Activated T-cell treated with anti-CD3 and anti-CD28 coated beads for 24 hours (primary cell): ENCODE results near the gene MYO7A.

Source experiments
- DNase-seq: peaks from one replicate; pipeline ENCODE4 v3.0.0-alpha.2; 2020; ENCODE audit warnings: low read depth

MYO7A gene

GRCh38 chr11:77127920-77128691 is at the start of gene MYO7A:
Gene MYO7A, plus strand, starts transcription at chr11:77128246. Its CDS starts 2,389 bp downstream, at chr11:77130635.
- no peak for DNase-seq

- no peak for DNase-seq
Observed at GRCh38 chr11:77079666-77080065, 48.4 kb upstream of the MYO7A start.

GRCh38 chr11:77080643-77081210 is 47.3 kb upstream of the MYO7A start:
- no peak for DNase-seq

GRCh38 chr11:77081381-77081851 is 46.6 kb upstream of the MYO7A start:
- no peak for DNase-seq

GRCh38 chr11:77081976-77082836 is 45.8 kb upstream of the MYO7A start:
- no peak for DNase-seq

GRCh38 chr11:77082838-77083565 is 45.0 kb upstream of the MYO7A start:
- peak; percentile 32 for DNase-seq

- DNase-seq: no peak
Observed at GRCh38 chr11:77083566-77084245, 44.3 kb upstream of the MYO7A start.

- DNase-seq: no peak
Observed at GRCh38 chr11:77084581-77085191, 43.4 kb upstream of the MYO7A start.

- no peak for DNase-seq
Observed at GRCh38 chr11:77085652-77086051, 42.4 kb upstream of the MYO7A start.

- DNase-seq: no peak
Observed at GRCh38 chr11:77086521-77087472, 41.2 kb upstream of the MYO7A start.

- no peak for DNase-seq
Observed at GRCh38 chr11:77087723-77088225, 40.3 kb upstream of the MYO7A start.

- no peak for DNase-seq
Observed at GRCh38 chr11:77088236-77089003, 39.6 kb upstream of the MYO7A start.

GRCh38 chr11:77089004-77089545 is 39.0 kb upstream of the MYO7A start:
- DNase-seq: no peak

- DNase-seq: no peak
Observed at GRCh38 chr11:77090046-77090372, 38.0 kb upstream of the MYO7A start.

GRCh38 chr11:77090373-77091111 is 37.5 kb upstream of the MYO7A start:
- no peak for DNase-seq

GRCh38 chr11:77091146-77091940 is 36.7 kb upstream of the MYO7A start:
- peak; percentile 68 for DNase-seq

- DNase-seq: no peak
Observed at GRCh38 chr11:77092382-77092781, 35.7 kb upstream of the MYO7A start.
